Measurements from ENCODE around the gene APBB1IP. TPM values are rescaled to one million over a fixed set of nuclear protein-coding genes. Genes with fewer than 3 reads are reported as not detected.

Gene APBB1IP
- total and polyA plus RNA-seq, 2 donors (not counting 3 experiments of a cell fraction or from before 2014, with no cell fraction given), result not detected

GRCh38 chr10:26481914-26482550, 43.9 kb downstream of the APBB1IP start:
- Histone ChIP-seq H3K4me1 (ENCODE audit: control insufficient read depth, extremely low read depth, insufficient read depth, low read length) (no peaks in the 10 kb centered on the region), H3K27me3 (ENCODE audit: control insufficient read depth in 2 of 2, insufficient read depth in 2 of 2, low read length in 2 of 2) (no peaks in the 10 kb centered on the region), H3K27ac (ENCODE audit: insufficient read depth, low read depth, low read length) (no peak overlapping the region), H3K9ac (replicated peaks; ENCODE audit: extremely low read depth, insufficient read depth, low read length) (no peak overlapping the region), H3K79me2 (ENCODE audit: control insufficient read depth, insufficient read depth, low read length) (no peaks in the 10 kb centered on the region), H3K36me3 (ENCODE audit: control insufficient read depth in 2 of 2, extremely low read depth in 1 of 2, insufficient read depth in 2 of 2, low read length in 2 of 2) (no peaks in the 10 kb centered on the region), H4K20me1 (replicated peaks; ENCODE audit: control insufficient read depth, extremely low read depth, insufficient read depth, low read length) (no peaks in the 10 kb centered on the region), H3K4me2 (ENCODE audit: insufficient read depth, low read length) (no peak overlapping the region), H3K4me3 (replicated peaks in 1 of 3; ENCODE audit: insufficient read depth in 1 of 3, low read depth in 1 of 3, low read length in 3 of 3) (no peak overlapping the region), H3K9me3 (replicated peaks; ENCODE audit: control insufficient read depth, insufficient read depth, low read length) (peaks cover 5% of the 10 kb centered on the region), H3K9me1 (replicated peaks; ENCODE audit: control insufficient read depth, extremely low read depth, insufficient read depth, low read length) (no peaks in the 10 kb centered on the region), H2AFZ (ENCODE audit: low read depth, low read length) (no peak overlapping the region)
- dilution Hi-C loops (cut with MboI; ENCODE audit: extremely low pct_ligation_motif_present, low sequenced_read_pairs), result no loop called here
- intact Hi-C loops (cut with micrococcal nuclease), result no loop called here
- no TSS peak for BruUV-seq (replicated peaks)
- ChIA-PET POLR2A (no interaction called here), CTCF (no interaction called here)
- DNase-seq (ENCODE audit: low read depth, low spot score) (no peak), FAIRE-seq (no peak)
- TF ChIP-seq MYC (IDR thresholded peaks at IDR 0.05; ENCODE audit: low read depth, low read length) (no peak), EZH2 (IDR thresholded peaks at IDR 0.05; ENCODE audit: borderline replicate concordance, low read depth, low read length, severe bottlenecking) (no peak), CTCF (IDR thresholded peaks at IDR 0.05; ENCODE audit: extremely low read depth in 1 of 2, insufficient read depth in 1 of 2, low read depth in 1 of 2, low read length in 2 of 2) (no peak), POLR2A (IDR thresholded peaks at IDR 0.05; ENCODE audit: low read depth, low read length) (no peak), GATA2 (IDR thresholded peaks at IDR 0.05; ENCODE audit: insufficient read depth, insufficient read length, low read depth, low read length) (no peak), FOS (IDR thresholded peaks at IDR 0.05; ENCODE audit: borderline replicate concordance, insufficient read depth, low read length) (no peak), JUN (IDR thresholded peaks at IDR 0.05; ENCODE audit: borderline replicate concordance, insufficient read depth, insufficient read length, low read depth) (no peak), POLR2AphosphoS5 (IDR thresholded peaks at IDR 0.05; ENCODE audit: insufficient read depth, low read depth, low read length) (no peak)
- TF ChIP-seq, protein P1, sequence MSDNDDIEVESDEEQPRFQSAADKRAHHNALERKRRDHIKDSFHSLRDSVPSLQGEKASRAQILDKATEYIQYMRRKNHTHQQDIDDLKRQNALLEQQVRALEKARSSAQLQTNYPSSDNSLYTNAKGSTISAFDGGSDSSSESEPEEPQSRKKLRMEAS (IDR thresholded peaks at IDR 0.05; ENCODE audit: insufficient read depth, insufficient read length), result no peak
